ENCODE data around the gene SIX3. TPM values are rescaled to one million over a fixed set of nuclear protein-coding genes. Genes with fewer than 3 reads are reported as not detected.
A peak's percentile ranks its signal among the peaks of the same experiment; 100 is the strongest.

SIX3 gene
- polyA plus RNA-seq, 1 donor = not detected

GRCh38 chr2:44951124-44951523, 9.6 kb downstream of the SIX3 start:
- Histone ChIP-seq H3K4me1 (ENCODE audit: control insufficient read depth, insufficient read depth, low read length) (peaks cover 18% of the 10 kb centered on the region), H3K36me3 (ENCODE audit: control insufficient read depth, insufficient read depth, low read length) (no peaks in the 10 kb centered on the region), H3K4me3 (ENCODE audit: low read length) (no peak overlapping the region), H3K27me3 (ENCODE audit: control insufficient read depth, insufficient read depth, low read length) (peaks cover 100% of the 10 kb centered on the region), H3K27ac (ENCODE audit: low read length) (no peak overlapping the region), H3K9me3 (ENCODE audit: control insufficient read depth, low read depth, low read length) (peaks cover 11% of the 10 kb centered on the region)
- WGBS (ENCODE audit: insufficient coverage, low lambda C conversion rate) = no CpG with 5 or more reads among the region's 6 CpGs
- no peak for DNase-seq

GRCh38 chr2:44951714-44952113, 10.2 kb downstream of the SIX3 start:
- Histone ChIP-seq H3K27me3 (ENCODE audit: control insufficient read depth, insufficient read depth, low read length) (peaks cover 98% of the 10 kb centered on the region), H3K4me3 (ENCODE audit: low read length) (no peak overlapping the region)
- no CpG with 5 or more reads among the region's 8 CpGs for WGBS (ENCODE audit: insufficient coverage, low lambda C conversion rate)

GRCh38 chr2:44952143-44952805, 10.8 kb downstream of the SIX3 start:
- DNase-seq = peak; percentile 26 to 55
- Histone ChIP-seq H3K9me3 (ENCODE audit: control insufficient read depth, low read depth, low read length) (peaks cover 11% of the 10 kb centered on the region), H3K36me3 (ENCODE audit: control insufficient read depth, insufficient read depth, low read length) (no peaks in the 10 kb centered on the region), H3K27ac (ENCODE audit: low read length) (no peak overlapping the region), H3K4me1 (ENCODE audit: control insufficient read depth, insufficient read depth, low read length) (peaks cover 18% of the 10 kb centered on the region), H3K27me3 (ENCODE audit: control insufficient read depth, insufficient read depth, low read length) (peaks cover 97% of the 10 kb centered on the region), H3K4me3 (ENCODE audit: low read length) (peak overlapping the region; percentile 18)
- no CpG with 5 or more reads among the region's 59 CpGs for WGBS (ENCODE audit: insufficient coverage, low lambda C conversion rate)

More at GRCh38 chr2:44951714-44952113, 10.2 kb downstream of the SIX3 start:
- DNase-seq = no peak
- H3K4me1 ChIP-seq (ENCODE audit: control insufficient read depth, insufficient read depth, low read length) = peaks cover 18% of the 10 kb centered on the region
- H3K27ac ChIP-seq (ENCODE audit: low read length) = no peak overlapping the region
- no peaks in the 10 kb centered on the region for H3K36me3 ChIP-seq (ENCODE audit: control insufficient read depth, insufficient read depth, low read length)
- peaks cover 11% of the 10 kb centered on the region for H3K9me3 ChIP-seq (ENCODE audit: control insufficient read depth, low read depth, low read length)

- Histone ChIP-seq H3K4me1 (ENCODE audit: control insufficient read depth, insufficient read depth, low read length) (peaks cover 18% of the 10 kb centered on the region), H3K27ac (ENCODE audit: low read length) (no peak overlapping the region), H3K36me3 (ENCODE audit: control insufficient read depth, insufficient read depth, low read length) (no peaks in the 10 kb centered on the region), H3K27me3 (ENCODE audit: control insufficient read depth, insufficient read depth, low read length) (peaks cover 96% of the 10 kb centered on the region), H3K4me3 (ENCODE audit: low read length) (no peak overlapping the region), H3K9me3 (ENCODE audit: control insufficient read depth, low read depth, low read length) (peaks cover 11% of the 10 kb centered on the region)
- WGBS (ENCODE audit: insufficient coverage, low lambda C conversion rate) = no CpG with 5 or more reads among the region's 39 CpGs
- DNase-seq = no peak
These were observed 11.4 kb downstream of the SIX3 start for GRCh38 chr2:44952806-44953498.

- 0% methylated on average over 1 of the region's 8 CpGs for WGBS (ENCODE audit: insufficient coverage, low lambda C conversion rate)
- H3K4me1 ChIP-seq (ENCODE audit: control insufficient read depth, insufficient read depth, low read length) = peaks cover 18% of the 10 kb centered on the region
- DNase-seq = no peak
- no peak overlapping the region for H3K27ac ChIP-seq (ENCODE audit: low read length)
- peaks cover 96% of the 10 kb centered on the region for H3K27me3 ChIP-seq (ENCODE audit: control insufficient read depth, insufficient read depth, low read length)
- peaks cover 11% of the 10 kb centered on the region for H3K9me3 ChIP-seq (ENCODE audit: control insufficient read depth, low read depth, low read length)
- no peak overlapping the region for H3K4me3 ChIP-seq (ENCODE audit: low read length)
- no peaks in the 10 kb centered on the region for H3K36me3 ChIP-seq (ENCODE audit: control insufficient read depth, insufficient read depth, low read length)
These were observed 12.0 kb downstream of the SIX3 start for GRCh38 chr2:44953499-44953883.

- peaks cover 11% of the 10 kb centered on the region for H3K9me3 ChIP-seq (ENCODE audit: control insufficient read depth, low read depth, low read length)
- H3K36me3 ChIP-seq (ENCODE audit: control insufficient read depth, insufficient read depth, low read length) = no peaks in the 10 kb centered on the region
- WGBS (ENCODE audit: insufficient coverage, low lambda C conversion rate) = no CpG with 5 or more reads among the region's 25 CpGs
- peaks cover 18% of the 10 kb centered on the region for H3K4me1 ChIP-seq (ENCODE audit: control insufficient read depth, insufficient read depth, low read length)
- H3K27ac ChIP-seq (ENCODE audit: low read length) = no peak overlapping the region
- peaks cover 92% of the 10 kb centered on the region for H3K27me3 ChIP-seq (ENCODE audit: control insufficient read depth, insufficient read depth, low read length)
- DNase-seq = no peak
- H3K4me3 ChIP-seq (ENCODE audit: low read length) = no peak overlapping the region
These were observed 13.0 kb downstream of the SIX3 start for GRCh38 chr2:44954447-44954888.

GRCh38 chr2:44954889-44955592, 13.5 kb downstream of the SIX3 start:
- no peak overlapping the region for H3K4me3 ChIP-seq (ENCODE audit: low read length)

GRCh38 chr2:44955593-44956392, 14.3 kb downstream of the SIX3 start:
- DNase-seq = peak; percentile 40 to 62
- Histone ChIP-seq H3K9me3 (ENCODE audit: control insufficient read depth, low read depth, low read length) (peaks cover 11% of the 10 kb centered on the region), H3K4me3 (ENCODE audit: low read length) (no peak overlapping the region), H3K27me3 (ENCODE audit: control insufficient read depth, insufficient read depth, low read length) (peaks cover 87% of the 10 kb centered on the region), H3K4me1 (ENCODE audit: control insufficient read depth, insufficient read depth, low read length) (peaks cover 18% of the 10 kb centered on the region), H3K36me3 (ENCODE audit: control insufficient read depth, insufficient read depth, low read length) (no peaks in the 10 kb centered on the region), H3K27ac (ENCODE audit: low read length) (no peak overlapping the region)
- 0% methylated on average over 1 of the region's 38 CpGs for WGBS (ENCODE audit: insufficient coverage, low lambda C conversion rate)

More at GRCh38 chr2:44954889-44955592, 13.5 kb downstream of the SIX3 start:
- no CpG with 5 or more reads among the region's 44 CpGs for WGBS (ENCODE audit: insufficient coverage, low lambda C conversion rate)
- no peaks in the 10 kb centered on the region for H3K36me3 ChIP-seq (ENCODE audit: control insufficient read depth, insufficient read depth, low read length)
- H3K4me1 ChIP-seq (ENCODE audit: control insufficient read depth, insufficient read depth, low read length) = peaks cover 18% of the 10 kb centered on the region
- peaks cover 11% of the 10 kb centered on the region for H3K9me3 ChIP-seq (ENCODE audit: control insufficient read depth, low read depth, low read length)
- H3K27ac ChIP-seq (ENCODE audit: low read length) = no peak overlapping the region
- peaks cover 91% of the 10 kb centered on the region for H3K27me3 ChIP-seq (ENCODE audit: control insufficient read depth, insufficient read depth, low read length)
- DNase-seq = peak in 1 of 2 donors; percentile 19

GRCh38 chr2:44956843-44957242, 15.3 kb downstream of the SIX3 start:
- Histone ChIP-seq H3K27me3 (ENCODE audit: control insufficient read depth, insufficient read depth, low read length) (peaks cover 86% of the 10 kb centered on the region), H3K27ac (ENCODE audit: low read length) (no peak overlapping the region), H3K4me3 (ENCODE audit: low read length) (no peak overlapping the region), H3K36me3 (ENCODE audit: control insufficient read depth, insufficient read depth, low read length) (no peaks in the 10 kb centered on the region), H3K9me3 (ENCODE audit: control insufficient read depth, low read depth, low read length) (peaks cover 11% of the 10 kb centered on the region), H3K4me1 (ENCODE audit: control insufficient read depth, insufficient read depth, low read length) (peaks cover 18% of the 10 kb centered on the region)
- DNase-seq = no peak
- no CpG with 5 or more reads among the region's 1 CpG for WGBS (ENCODE audit: insufficient coverage, low lambda C conversion rate)

Measured in large intestine (tissue), 3 donors.